LNCAP (cell line): ENCODE measurements around the gene GCHFR.

ENCODE experiments used
- TF ChIP-seq, protein P1 (sequence below): fragments of 450-650 bp; IDR thresholded peaks from 2 replicates; pipeline ENCODE4 v1.5.1; 2017; ENCODE audit warnings: mild to moderate bottlenecking

Gene GCHFR

DNA sequence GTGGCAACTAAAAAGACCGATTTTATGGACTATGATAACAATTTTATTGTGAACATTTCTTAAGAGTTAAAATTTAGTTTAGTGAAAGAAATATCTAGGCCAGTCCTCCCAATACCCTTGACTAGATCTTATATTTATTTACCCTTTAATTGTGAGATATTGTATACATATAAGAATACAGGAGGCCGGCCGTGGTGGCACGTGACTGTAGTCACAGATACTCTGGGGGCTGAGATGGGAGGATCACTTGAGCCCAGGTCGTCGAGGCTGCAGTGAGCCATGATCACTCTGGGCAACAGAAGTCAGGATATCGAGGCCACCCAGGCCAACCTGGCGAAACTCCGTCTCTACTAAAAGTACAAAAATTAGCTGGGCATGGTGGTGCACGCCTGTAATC lies 8.1 kb upstream of the GCHFR start:
- TF ChIP-seq, protein P1, sequence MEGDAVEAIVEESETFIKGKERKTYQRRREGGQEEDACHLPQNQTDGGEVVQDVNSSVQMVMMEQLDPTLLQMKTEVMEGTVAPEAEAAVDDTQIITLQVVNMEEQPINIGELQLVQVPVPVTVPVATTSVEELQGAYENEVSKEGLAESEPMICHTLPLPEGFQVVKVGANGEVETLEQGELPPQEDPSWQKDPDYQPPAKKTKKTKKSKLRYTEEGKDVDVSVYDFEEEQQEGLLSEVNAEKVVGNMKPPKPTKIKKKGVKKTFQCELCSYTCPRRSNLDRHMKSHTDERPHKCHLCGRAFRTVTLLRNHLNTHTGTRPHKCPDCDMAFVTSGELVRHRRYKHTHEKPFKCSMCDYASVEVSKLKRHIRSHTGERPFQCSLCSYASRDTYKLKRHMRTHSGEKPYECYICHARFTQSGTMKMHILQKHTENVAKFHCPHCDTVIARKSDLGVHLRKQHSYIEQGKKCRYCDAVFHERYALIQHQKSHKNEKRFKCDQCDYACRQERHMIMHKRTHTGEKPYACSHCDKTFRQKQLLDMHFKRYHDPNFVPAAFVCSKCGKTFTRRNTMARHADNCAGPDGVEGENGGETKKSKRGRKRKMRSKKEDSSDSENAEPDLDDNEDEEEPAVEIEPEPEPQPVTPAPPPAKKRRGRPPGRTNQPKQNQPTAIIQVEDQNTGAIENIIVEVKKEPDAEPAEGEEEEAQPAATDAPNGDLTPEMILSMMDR, result no peak

- TF ChIP-seq, protein P1, result no peak
Measured at GRCh38 chr15:40756938-40757337, 6.9 kb upstream of the GCHFR start.

- TF ChIP-seq, protein P1, result no peak
Measured at GRCh38 chr15:40759961-40760360, 3.9 kb upstream of the GCHFR start.

GRCh38 chr15:40762919-40763800 lies 708 bp upstream of the GCHFR start:
- TF ChIP-seq, protein P1, result no peak

- TF ChIP-seq, protein P1, result no peak
Measured at GRCh38 chr15:40764629-40765103, 798 bp downstream of the GCHFR start.

DNA sequence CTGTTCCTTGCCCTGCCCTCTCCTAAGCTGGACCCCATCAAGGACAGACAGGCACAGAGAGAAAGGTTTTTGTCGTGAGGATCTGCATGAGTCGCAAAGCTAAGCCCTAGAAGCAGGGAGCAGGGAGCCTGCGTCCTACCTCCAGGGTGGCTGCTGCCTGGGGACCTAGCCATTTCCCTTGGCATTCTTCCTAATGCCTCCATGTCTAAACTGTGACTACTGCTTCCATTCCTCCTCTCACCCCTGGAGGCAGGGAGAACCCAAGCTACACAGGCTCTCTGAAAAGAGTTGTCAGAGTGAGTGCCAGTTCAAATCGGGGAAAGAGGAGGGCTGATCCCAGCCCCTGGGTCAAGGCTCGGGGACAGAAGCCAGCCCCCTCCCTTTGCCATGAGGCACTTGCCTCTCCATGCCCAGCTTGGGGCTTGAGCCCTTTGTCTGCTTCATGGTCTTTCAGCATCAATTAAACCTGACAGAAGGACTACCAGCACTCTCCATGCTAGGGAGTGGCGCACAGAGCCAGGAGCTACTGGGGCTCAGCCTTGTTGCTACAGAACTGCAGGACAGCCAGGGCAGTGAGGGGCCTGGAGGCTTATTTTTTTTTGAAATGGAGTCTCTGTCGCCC lies 2.4 kb downstream of the GCHFR start:
- TF ChIP-seq, protein P1, result no peak

GRCh38 chr15:40766906-40767837 lies 3.3 kb downstream of the GCHFR start:
- TF ChIP-seq, protein P1, result no peak
